Gastroesophageal sphincter (tissue), 4 donors: ENCODE measurements around the gene REST. TPM values are rescaled to one million over a fixed set of nuclear protein-coding genes. Genes with fewer than 3 reads are reported as not detected.

Experiments
- ATAC-seq: fragments of 150-250 bp; one replicate; pipeline ENCODE4 v1.9.1; 2016; ENCODE audit warnings: mild to moderate bottlenecking, moderate library complexity
- H3K27ac ChIP-seq, 4 donors: fragments of 200-600 bp; sonication (generic) in 3 of 4; 1 replicate in 3 of 4; 2 replicates in 1 of 4; pipeline ENCODE4 v1.5.1; 2016 to 2019
- H3K27me3 ChIP-seq: fragments of 200-600 bp; sonication (generic); one replicate; pipeline ENCODE4 v1.5.1; 2019
- H3K36me3 ChIP-seq, 2 donors: fragments of 200-600 bp; sonication (generic); one replicate each; pipeline ENCODE4 v1.5.1; 2019; ENCODE audit warnings: control low read depth in 1 of 2
- H3K4me1 ChIP-seq, 3 donors: fragments of 200-600 bp; sonication (generic); 1 replicate in 2 of 3; 2 replicates in 1 of 3; pipeline ENCODE4 v1.5.1; 2016 to 2019; ENCODE audit warnings: control low read depth in 2 of 3
- H3K4me3 ChIP-seq, 2 donors: fragments of 200-600 bp; sonication (generic); one replicate each; pipeline ENCODE4 v1.5.1; 2019; ENCODE audit warnings: mild to moderate bottlenecking in 1 of 2, moderate library complexity in 1 of 2
- H3K9me3 ChIP-seq, 3 donors: fragments of 200-600 bp; sonication (generic); one replicate each; pipeline ENCODE4 v1.5.1; 2017 to 2019; ENCODE audit warnings: control low read depth in 2 of 3
- EP300 ChIP-seq: sonication (generic); formaldehyde crosslinking; IDR thresholded peaks from one replicate; pipeline ENCODE4 v1.6.1; 2017; ENCODE audit warnings: antibody characterized with exemption, mild to moderate bottlenecking
- POLR2A ChIP-seq, 2 donors: fragments of 450-650 bp; IDR thresholded peaks; one replicate each; pipeline ENCODE4 v1.6.1; 2017; ENCODE audit warnings: antibody characterized with exemption in 2 of 2, mild to moderate bottlenecking in 2 of 2, moderate library complexity in 1 of 2
- POLR2AphosphoS5 ChIP-seq: sonication (generic); formaldehyde crosslinking; IDR thresholded peaks from one replicate; pipeline ENCODE4 v1.6.1; 2017; ENCODE audit warnings: antibody characterized with exemption
- WGBS, 2 donors: methylation state at CpG; one replicate each; pipeline ENCODE4 v1.1.5; 2018; ENCODE audit warnings: low coverage in 1 of 2; 5-methylcytosine and 5-hydroxymethylcytosine counted together
- total RNA-seq, 4 donors: library from RNA; depleted of rRNA; stranded (reverse); fragments of >200 nt; gene quantifications; one replicate each; pipeline ENCODE4 v1.1.0, GENCODE V29; 2016
- TF ChIP-seq, protein P1 (sequence below), 4 experiments: fragments of 200-600 bp in 2 of 4; fragments of 450-650 bp in 2 of 4; sonication (generic) in 1 of 4; IDR thresholded peaks; one replicate each; pipeline ENCODE4 v1.5.1; 2017 to 2019; ENCODE audit warnings: antibody characterized with exemption in 4 of 4, mild to moderate bottlenecking in 2 of 4, moderate library complexity in 2 of 4

REST gene
- total RNA-seq, 4 donors from 2014 or later = 32.8 to 41.1 (median 39.5) TPM

DNA sequence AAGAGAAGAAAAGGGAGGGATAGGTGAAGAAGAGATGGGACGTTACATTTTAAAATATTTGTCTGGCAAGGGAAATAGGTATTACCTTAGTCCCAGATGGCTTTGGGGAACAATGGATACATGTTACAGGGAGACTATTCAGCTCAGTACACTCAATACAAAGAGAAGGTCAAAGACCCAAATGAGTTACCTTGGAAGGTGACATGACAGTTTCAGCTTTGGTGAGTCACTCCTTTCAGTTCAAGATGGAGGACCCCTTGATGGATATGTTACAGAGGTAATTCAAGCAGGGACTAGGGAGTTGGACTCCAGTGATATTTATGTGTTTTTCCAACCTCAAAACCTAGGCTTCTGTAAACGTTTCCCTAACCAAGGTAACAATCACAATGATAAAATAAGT lies 64.7 kb downstream of the REST start:
- ATAC-seq = no peak
- no peak for TF ChIP-seq POLR2AphosphoS5
- no peak for TF ChIP-seq EP300
- no peak for TF ChIP-seq POLR2A (IDR thresholded peaks at IDR 0.05)
- TF ChIP-seq, protein P1, sequence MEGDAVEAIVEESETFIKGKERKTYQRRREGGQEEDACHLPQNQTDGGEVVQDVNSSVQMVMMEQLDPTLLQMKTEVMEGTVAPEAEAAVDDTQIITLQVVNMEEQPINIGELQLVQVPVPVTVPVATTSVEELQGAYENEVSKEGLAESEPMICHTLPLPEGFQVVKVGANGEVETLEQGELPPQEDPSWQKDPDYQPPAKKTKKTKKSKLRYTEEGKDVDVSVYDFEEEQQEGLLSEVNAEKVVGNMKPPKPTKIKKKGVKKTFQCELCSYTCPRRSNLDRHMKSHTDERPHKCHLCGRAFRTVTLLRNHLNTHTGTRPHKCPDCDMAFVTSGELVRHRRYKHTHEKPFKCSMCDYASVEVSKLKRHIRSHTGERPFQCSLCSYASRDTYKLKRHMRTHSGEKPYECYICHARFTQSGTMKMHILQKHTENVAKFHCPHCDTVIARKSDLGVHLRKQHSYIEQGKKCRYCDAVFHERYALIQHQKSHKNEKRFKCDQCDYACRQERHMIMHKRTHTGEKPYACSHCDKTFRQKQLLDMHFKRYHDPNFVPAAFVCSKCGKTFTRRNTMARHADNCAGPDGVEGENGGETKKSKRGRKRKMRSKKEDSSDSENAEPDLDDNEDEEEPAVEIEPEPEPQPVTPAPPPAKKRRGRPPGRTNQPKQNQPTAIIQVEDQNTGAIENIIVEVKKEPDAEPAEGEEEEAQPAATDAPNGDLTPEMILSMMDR (IDR thresholded peaks at IDR 0.05) = no peak
- Histone ChIP-seq H3K27me3 (no peaks in the 10 kb centered on the region), H3K4me3 (no peak overlapping the region), H3K4me1 (peaks cover 0 to 29% (median 14%) of the 10 kb centered on the region in 3 donors), H3K36me3 (peaks cover 0 to 75% of the 10 kb centered on the region in 2 donors), H3K9me3 (peaks cover 0 to 12% (median 0%) of the 10 kb centered on the region in 3 donors), H3K27ac (no peak overlapping the region)
- WGBS, 2 donors = 67 to 100% methylated on average over 1 to 2 of the region's 2 CpGs

DNA sequence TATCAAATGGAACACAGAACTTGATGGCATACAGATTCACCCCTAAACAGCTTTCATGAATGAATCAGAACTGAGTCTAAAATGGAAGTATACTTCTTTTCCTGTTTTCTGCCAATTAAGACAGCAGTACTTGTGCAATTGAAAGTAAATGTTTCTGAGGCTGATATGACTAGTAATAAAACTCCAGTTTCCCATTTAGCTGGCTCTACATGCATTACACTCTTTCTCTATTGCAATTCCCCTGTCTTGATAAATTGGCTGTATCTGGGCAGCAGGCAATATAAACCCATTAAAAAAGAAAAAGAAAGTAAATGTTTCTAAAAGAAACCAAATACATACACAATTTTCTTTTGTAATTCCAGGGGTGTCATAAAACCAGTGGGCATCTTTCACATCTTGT lies 65.1 kb downstream of the REST start:
- Histone ChIP-seq H3K4me1 (peaks cover 0 to 29% (median 14%) of the 10 kb centered on the region in 3 donors), H3K4me3 (no peak overlapping the region), H3K9me3 (peaks cover 0 to 12% (median 0%) of the 10 kb centered on the region in 3 donors), H3K27me3 (no peaks in the 10 kb centered on the region), H3K27ac (no peak overlapping the region), H3K36me3 (peaks cover 0 to 71% of the 10 kb centered on the region in 2 donors)
- TF ChIP-seq, protein P1 (IDR thresholded peaks at IDR 0.05) = no peak
- no peak for TF ChIP-seq POLR2A (IDR thresholded peaks at IDR 0.05)
- no peak for TF ChIP-seq EP300
- no peak for TF ChIP-seq POLR2AphosphoS5
- no peak for ATAC-seq

DNA sequence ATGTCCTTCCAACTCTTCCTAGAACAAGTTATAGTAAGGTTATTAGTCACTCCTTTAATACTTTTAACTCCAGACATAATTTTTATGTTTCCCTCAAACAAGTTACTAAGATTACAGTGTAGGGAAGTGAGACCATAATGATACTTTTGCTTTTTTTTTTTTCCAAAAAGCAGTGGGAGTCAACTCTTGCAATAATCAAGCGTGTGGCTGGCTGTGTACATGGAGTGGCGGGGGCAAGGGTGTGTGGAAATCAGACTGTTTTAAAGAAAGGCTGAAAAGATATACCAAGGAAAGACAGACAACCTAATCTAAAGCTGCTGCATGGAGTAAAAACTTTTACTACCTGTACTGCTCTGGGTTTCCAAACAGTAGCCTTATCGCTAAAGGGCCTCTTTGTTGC lies 65.6 kb downstream of the REST start:
- H3K27me3 ChIP-seq = no peaks in the 10 kb centered on the region
- ATAC-seq = no peak
- TF ChIP-seq, protein P1 (IDR thresholded peaks at IDR 0.05) = no peak
- TF ChIP-seq EP300 = no peak
- TF ChIP-seq POLR2A (IDR thresholded peaks at IDR 0.05) = no peak
- no peak for TF ChIP-seq POLR2AphosphoS5
- H3K4me3 ChIP-seq = no peak overlapping the region
- peaks cover 0 to 12% (median 0%) of the 10 kb centered on the region in 3 donors for H3K9me3 ChIP-seq
- H3K4me1 ChIP-seq = peaks cover 0 to 29% (median 14%) of the 10 kb centered on the region in 3 donors
- no peak overlapping the region for H3K27ac ChIP-seq
- H3K36me3 ChIP-seq = peaks cover 0 to 65% of the 10 kb centered on the region in 2 donors
- WGBS, 2 donors = 100% methylated on average over 3 of the region's 3 CpGs

DNA sequence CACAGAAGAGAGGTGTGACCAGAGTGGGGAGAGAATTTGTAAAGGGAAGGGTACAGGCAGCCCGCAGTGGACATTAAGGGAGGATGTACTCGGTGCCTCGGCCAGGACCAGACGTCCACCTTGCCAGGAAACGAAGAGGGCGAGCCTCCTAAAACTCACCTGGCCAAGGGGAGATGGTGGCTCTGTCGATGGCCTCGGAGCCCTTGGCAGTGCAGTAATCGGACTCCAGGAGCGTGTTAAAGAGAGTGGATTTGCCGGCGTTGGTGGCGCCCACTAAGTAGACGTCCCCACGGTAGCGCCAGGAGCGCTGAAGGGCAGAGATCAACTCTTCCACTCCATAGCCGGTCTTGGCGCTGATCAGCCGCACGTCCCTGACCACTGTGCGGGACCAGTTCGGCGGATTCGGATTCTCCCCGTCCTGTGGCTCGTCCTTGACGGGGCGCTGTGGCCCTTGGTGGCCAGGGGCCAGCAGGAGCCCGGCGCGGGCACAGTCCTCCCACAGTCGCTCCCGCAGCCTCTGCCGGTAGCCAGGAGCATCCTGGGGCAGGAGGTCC lies 68.7 kb downstream of the REST start:
- TF ChIP-seq, protein P1 (IDR thresholded peaks at IDR 0.05) = no peak
- TF ChIP-seq POLR2AphosphoS5 = no peak
- TF ChIP-seq EP300 = no peak
- no peak for TF ChIP-seq POLR2A (IDR thresholded peaks at IDR 0.05)
- Histone ChIP-seq H3K36me3 (peaks cover 0 to 35% of the 10 kb centered on the region in 2 donors), H3K27ac (peak overlapping the region in 3 of 4 donors; percentile 87 to 91 (median 88)), H3K4me1 (peaks cover 0 to 50% (median 24%) of the 10 kb centered on the region in 3 donors), H3K27me3 (no peaks in the 10 kb centered on the region), H3K4me3 (peak overlapping the region; percentile 73 to 93), H3K9me3 (peaks cover 0 to 12% (median 0%) of the 10 kb centered on the region in 3 donors)
- ATAC-seq = no peak
- WGBS, 2 donors = 7% methylated on average over 18 of the region's 35 CpGs; no CpG with 5 or more reads in 1 of the 2 donors

DNA sequence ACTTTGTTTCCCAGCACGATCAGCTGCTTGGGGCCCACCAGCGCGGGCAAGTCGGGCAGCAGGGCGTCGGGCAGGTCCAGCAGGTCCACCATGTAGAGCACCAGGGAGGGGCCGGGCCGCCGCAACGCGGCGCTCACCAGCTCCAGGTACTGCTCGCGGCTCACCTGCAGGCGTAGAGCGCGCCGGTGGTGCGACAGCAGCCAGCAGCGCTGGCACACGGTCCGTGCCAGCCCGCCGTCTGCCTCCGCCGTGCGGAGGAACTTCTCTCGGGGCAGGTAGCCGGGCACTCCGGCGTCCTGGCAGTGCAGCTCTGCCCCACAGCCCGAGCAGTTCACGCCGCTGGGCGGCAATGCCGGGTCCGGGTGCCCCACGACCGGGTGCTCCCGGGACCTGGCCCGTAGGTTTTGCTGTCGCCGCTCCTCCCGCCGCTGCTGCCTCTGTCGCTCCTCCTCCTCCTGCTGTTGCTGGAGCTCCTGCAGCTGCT lies 69.2 kb downstream of the REST start:
- Histone ChIP-seq H3K9me3 (peaks cover 0 to 12% (median 0%) of the 10 kb centered on the region in 3 donors), H3K4me3 (peak overlapping the region; percentile 73 to 93), H3K4me1 (peaks cover 0 to 55% (median 30%) of the 10 kb centered on the region in 3 donors), H3K27ac (peak overlapping the region; percentile 26 to 91 (median 88)), H3K27me3 (no peaks in the 10 kb centered on the region), H3K36me3 (peaks cover 0 to 30% of the 10 kb centered on the region in 2 donors)
- peak; percentile 32 for ATAC-seq
- no CpG with 5 or more reads among the region's 46 CpGs for WGBS, 2 donors
- no peak for TF ChIP-seq POLR2A (IDR thresholded peaks at IDR 0.05)
- TF ChIP-seq, protein P1 (IDR thresholded peaks at IDR 0.05) = peak in 1 of 4 experiments; percentile 23
